HepG2 (cell line): ENCODE measurements around the gene ZXDC. TPM values are rescaled to one million over a fixed set of nuclear protein-coding genes. Genes with fewer than 3 reads are reported as not detected.
A peak's percentile ranks its signal among the peaks of the same experiment; 100 is the strongest.

ENCODE experiments used
- ZNF253 ChIP-seq: sonication (generic); formaldehyde crosslinking; IDR thresholded peaks from 2 replicates; pipeline ENCODE4 v1.8.0; 2022; ENCODE audit warnings: mild to moderate bottlenecking, missing genetic modification reagents, borderline replicate concordance
- ZNF335 ChIP-seq: sonication (generic); formaldehyde crosslinking; IDR thresholded peaks from 2 replicates; pipeline ENCODE4 v1.4.0; 2020; ENCODE audit warnings: missing genetic modification reagents
- ZNF552 ChIP-seq: sonication (generic); formaldehyde crosslinking; IDR thresholded peaks from 2 replicates; pipeline ENCODE4 v1.9.0; 2022; ENCODE audit warnings: missing genetic modification reagents, mild to moderate bottlenecking, borderline replicate concordance
- ZNF746 ChIP-seq: sonication (generic); formaldehyde crosslinking; IDR thresholded peaks from 2 replicates; pipeline ENCODE4 v1.8.0; 2022; ENCODE audit warnings: mild to moderate bottlenecking, missing genetic modification reagents
- polyA plus RNA-seq, 8 experiments: library from polyadenylated mRNA; depleted of rRNA in 3 of 8; stranded (reverse) in 7 of 8; unstranded in 1 of 8; fragments of >200 nt; fragmentation: Illumina TruSeq in 4 of 8; extraction: Trizol in 4 of 8; gene quantifications; 2 replicates each; pipeline versions ENCODE4 v1.2.1 to v1.2.3, GENCODE V29; 2011 to 2016; ENCODE audit warnings: low read depth in 4 of 8, missing spikeins in 1 of 8, mixed read lengths in 1 of 8; ENCODE audit not compliant: insufficient read depth in 1 of 8
- total RNA-seq, 5 experiments: library from RNA; depleted of rRNA; stranded (reverse); fragments of >200 nt; fragmentation: Illumina TruSeq; extraction: Trizol; gene quantifications; 2 replicates each; pipeline ENCODE4 v1.2.3, GENCODE V29; 2016; ENCODE audit warnings: low read depth in 1 of 5
- TF ChIP-seq, protein P1 (sequence below): sonication (generic); formaldehyde crosslinking; IDR thresholded peaks from 2 replicates; pipeline ENCODE4 v1.4.0; 2020; ENCODE audit warnings: low read depth, mild to moderate bottlenecking, missing genetic modification reagents
- TF ChIP-seq, protein P2 (sequence below): sonication (generic); formaldehyde crosslinking; IDR thresholded peaks from 2 replicates; pipeline ENCODE4 v1.5.1; 2020; ENCODE audit warnings: mild to moderate bottlenecking, missing genetic modification reagents, moderate library complexity

Gene ZXDC
- total and polyA plus RNA-seq, 2 of the 13 experiments (the other 11 are each of a cell fraction or from before 2014, with no cell fraction given) = 17.6 to 21.2 TPM

GRCh38 chr3:126481808-126482502, 6.3 kb upstream of the ZXDC start (continued):
- TF ChIP-seq, protein P1, sequence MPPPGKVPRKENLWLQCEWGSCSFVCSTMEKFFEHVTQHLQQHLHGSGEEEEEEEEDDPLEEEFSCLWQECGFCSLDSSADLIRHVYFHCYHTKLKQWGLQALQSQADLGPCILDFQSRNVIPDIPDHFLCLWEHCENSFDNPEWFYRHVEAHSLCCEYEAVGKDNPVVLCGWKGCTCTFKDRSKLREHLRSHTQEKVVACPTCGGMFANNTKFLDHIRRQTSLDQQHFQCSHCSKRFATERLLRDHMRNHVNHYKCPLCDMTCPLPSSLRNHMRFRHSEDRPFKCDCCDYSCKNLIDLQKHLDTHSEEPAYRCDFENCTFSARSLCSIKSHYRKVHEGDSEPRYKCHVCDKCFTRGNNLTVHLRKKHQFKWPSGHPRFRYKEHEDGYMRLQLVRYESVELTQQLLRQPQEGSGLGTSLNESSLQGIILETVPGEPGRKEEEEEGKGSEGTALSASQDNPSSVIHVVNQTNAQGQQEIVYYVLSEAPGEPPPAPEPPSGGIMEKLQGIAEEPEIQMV (CRISPR knock-in tag) = no peak
- no peak for TF ChIP-seq ZNF746 (CRISPR knock-in tag)
- TF ChIP-seq ZNF253 (CRISPR knock-in tag) = 0 out of 2 replicates have a peak, but pooled peaks have one; percentile 63
- no peak for TF ChIP-seq ZNF335 (CRISPR knock-in tag)
- no peak for TF ChIP-seq ZNF552
- TF ChIP-seq, protein P2, sequence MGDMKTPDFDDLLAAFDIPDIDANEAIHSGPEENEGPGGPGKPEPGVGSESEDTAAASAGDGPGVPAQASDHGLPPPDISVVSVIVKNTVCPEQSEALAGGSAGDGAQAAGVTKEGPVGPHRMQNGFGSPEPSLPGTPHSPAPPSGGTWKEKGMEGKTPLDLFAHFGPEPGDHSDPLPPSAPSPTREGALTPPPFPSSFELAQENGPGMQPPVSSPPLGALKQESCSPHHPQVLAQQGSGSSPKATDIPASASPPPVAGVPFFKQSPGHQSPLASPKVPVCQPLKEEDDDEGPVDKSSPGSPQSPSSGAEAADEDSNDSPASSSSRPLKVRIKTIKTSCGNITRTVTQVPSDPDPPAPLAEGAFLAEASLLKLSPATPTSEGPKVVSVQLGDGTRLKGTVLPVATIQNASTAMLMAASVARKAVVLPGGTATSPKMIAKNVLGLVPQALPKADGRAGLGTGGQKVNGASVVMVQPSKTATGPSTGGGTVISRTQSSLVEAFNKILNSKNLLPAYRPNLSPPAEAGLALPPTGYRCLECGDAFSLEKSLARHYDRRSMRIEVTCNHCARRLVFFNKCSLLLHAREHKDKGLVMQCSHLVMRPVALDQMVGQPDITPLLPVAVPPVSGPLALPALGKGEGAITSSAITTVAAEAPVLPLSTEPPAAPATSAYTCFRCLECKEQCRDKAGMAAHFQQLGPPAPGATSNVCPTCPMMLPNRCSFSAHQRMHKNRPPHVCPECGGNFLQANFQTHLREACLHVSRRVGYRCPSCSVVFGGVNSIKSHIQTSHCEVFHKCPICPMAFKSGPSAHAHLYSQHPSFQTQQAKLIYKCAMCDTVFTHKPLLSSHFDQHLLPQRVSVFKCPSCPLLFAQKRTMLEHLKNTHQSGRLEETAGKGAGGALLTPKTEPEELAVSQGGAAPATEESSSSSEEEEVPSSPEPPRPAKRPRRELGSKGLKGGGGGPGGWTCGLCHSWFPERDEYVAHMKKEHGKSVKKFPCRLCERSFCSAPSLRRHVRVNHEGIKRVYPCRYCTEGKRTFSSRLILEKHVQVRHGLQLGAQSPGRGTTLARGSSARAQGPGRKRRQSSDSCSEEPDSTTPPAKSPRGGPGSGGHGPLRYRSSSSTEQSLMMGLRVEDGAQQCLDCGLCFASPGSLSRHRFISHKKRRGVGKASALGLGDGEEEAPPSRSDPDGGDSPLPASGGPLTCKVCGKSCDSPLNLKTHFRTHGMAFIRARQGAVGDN (CRISPR knock-in tag) = peak; percentile 83
